Activated gamma-delta T cell treated with anti-CD3 and anti-CD28 coated beads, Interleukin-2, amount 50 U/mL, for 16 hours (primary cell): ENCODE measurements around the gene EPHA4.

ENCODE experiments used
- DNase-seq: peaks from one replicate; pipeline ENCODE4 v3.0.0-alpha.2; 2020; ENCODE audit warnings: low read depth

Gene EPHA4

GRCh38 chr2:221571551-221572218 is 419 bp downstream of the EPHA4 start:
- peak; percentile 4 for DNase-seq

- DNase-seq, result peak; percentile 14
These were observed 1.0 kb downstream of the EPHA4 start for GRCh38 chr2:221571025-221571550.

GRCh38 chr2:221570321-221570935 is 1.7 kb downstream of the EPHA4 start:
- DNase-seq, result no peak

- DNase-seq, result no peak
These were observed 2.2 kb downstream of the EPHA4 start for GRCh38 chr2:221569871-221570270.

GRCh38 chr2:221569425-221569845 is 2.7 kb downstream of the EPHA4 start:
- DNase-seq, result no peak

- no peak for DNase-seq
These were observed 3.8 kb downstream of the EPHA4 start for GRCh38 chr2:221568299-221568698.

GRCh38 chr2:221567809-221568208 is 4.3 kb downstream of the EPHA4 start:
- DNase-seq, result no peak

- DNase-seq, result no peak
These were observed 4.8 kb downstream of the EPHA4 start for GRCh38 chr2:221567231-221567760.

GRCh38 chr2:221563270-221563985 is 8.7 kb downstream of the EPHA4 start:
- no peak for DNase-seq

- no peak for DNase-seq
These were observed 9.9 kb downstream of the EPHA4 start for GRCh38 chr2:221562226-221562625.

- no peak for DNase-seq
These were observed 10.3 kb downstream of the EPHA4 start for GRCh38 chr2:221561770-221562169.

- no peak for DNase-seq
These were observed 12.1 kb downstream of the EPHA4 start for GRCh38 chr2:221559991-221560390.

GRCh38 chr2:221558107-221558506 is 14.0 kb downstream of the EPHA4 start:
- no peak for DNase-seq

- DNase-seq, result no peak
These were observed 16.6 kb downstream of the EPHA4 start for GRCh38 chr2:221555494-221555846.

GRCh38 chr2:221554769-221555493 is 17.2 kb downstream of the EPHA4 start:
- DNase-seq, result no peak

GRCh38 chr2:221553333-221553732 is 18.8 kb downstream of the EPHA4 start:
- no peak for DNase-seq

GRCh38 chr2:221552291-221552690 is 19.8 kb downstream of the EPHA4 start:
- DNase-seq, result no peak

GRCh38 chr2:221551864-221552263 is 20.2 kb downstream of the EPHA4 start:
- DNase-seq, result no peak

GRCh38 chr2:221549143-221549542 is 23.0 kb downstream of the EPHA4 start:
- no peak for DNase-seq

- no peak for DNase-seq
These were observed 25.4 kb downstream of the EPHA4 start for GRCh38 chr2:221546505-221547225.

GRCh38 chr2:221541131-221541735 is 30.9 kb downstream of the EPHA4 start:
- no peak for DNase-seq
